ENCODE measurements around the gene NDE1.
"Not testable (repeated sequence)": the region's sequence is repeated elsewhere in the genome, so short reads cannot be mapped to it uniquely, and the experiment has no call there.

Gene NDE1

DNA sequence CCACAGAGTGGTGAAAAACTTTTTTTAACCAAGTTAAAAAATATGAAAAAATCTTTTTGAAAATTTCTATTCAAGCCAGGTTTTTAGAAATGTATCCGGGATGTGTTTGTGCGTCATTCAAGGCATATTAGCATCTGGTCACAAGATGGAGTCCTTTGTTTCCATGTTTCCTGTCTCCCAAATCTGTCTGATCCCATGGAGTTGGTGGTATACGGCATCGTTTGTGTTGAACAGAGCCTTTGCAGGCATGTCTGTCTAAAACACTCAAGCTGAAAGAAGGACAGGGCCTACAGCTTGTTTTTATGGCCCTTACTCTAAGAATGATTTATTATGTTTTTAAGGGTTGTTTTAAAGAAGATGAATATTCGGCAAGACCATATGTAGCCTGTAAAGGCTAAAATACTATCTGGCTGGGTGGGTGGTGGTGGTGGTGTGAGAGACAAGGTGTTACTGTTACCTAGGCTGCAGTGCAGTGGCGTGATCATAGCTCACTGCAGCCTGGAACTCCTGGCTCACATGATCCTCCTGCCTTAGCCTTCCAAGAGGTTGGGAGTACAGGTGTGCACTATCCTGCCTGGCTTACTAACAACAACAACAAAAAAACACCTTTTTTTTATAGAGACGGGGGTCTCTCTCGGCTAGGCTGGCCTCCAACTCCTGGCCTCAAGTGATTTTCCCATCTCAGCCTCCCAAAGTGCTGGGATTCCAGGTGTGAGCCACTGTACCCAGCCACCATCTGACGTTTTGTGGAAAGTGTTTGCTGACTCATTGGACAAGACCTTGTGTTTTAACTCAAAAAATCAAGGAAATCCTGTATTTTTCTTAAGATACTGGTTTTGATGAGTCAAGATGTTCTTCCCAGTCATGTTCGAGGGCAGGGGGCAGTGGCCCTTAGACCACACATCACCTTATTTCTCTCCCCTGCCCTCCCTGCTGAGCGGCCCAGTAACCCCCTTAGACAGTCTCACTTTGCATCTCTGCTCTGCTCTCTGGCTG is 52.2 kb downstream of the NDE1 start:
- no peak for DNase-seq

DNA sequence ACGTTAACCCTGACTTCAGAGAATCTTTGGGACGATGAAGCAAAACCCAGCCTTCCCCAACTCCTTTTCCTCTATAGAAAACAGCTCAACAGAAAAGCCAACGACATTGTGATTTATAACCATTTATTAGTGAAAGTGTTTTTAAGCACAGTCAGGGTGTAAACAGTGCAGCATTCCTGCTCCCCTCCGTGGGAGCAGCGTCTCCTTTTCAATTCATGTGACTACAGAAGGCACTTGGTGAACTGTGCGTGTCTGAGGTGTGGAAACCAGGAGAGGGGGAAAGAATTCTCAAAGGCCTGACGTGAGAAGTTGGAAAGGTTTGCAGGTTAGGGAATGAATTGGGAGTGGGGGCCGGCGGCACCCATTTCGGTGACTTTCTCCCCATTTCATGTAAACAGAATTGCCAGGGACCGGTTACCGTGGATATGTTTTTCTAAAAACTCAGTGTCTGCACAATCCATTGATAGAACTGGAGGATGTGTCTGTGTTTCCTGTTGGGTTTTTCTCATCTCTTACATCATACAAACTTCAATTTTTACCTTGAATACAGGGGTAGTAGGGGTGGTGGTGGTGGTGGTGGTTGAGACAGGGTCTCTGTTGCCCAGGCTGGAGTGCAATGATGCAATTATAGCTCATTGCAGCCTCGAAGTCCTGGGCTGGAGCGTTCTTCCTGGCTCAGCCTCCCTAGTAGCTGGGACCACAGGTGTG is 53.1 kb downstream of the NDE1 start:
- no peak for DNase-seq

DNA sequence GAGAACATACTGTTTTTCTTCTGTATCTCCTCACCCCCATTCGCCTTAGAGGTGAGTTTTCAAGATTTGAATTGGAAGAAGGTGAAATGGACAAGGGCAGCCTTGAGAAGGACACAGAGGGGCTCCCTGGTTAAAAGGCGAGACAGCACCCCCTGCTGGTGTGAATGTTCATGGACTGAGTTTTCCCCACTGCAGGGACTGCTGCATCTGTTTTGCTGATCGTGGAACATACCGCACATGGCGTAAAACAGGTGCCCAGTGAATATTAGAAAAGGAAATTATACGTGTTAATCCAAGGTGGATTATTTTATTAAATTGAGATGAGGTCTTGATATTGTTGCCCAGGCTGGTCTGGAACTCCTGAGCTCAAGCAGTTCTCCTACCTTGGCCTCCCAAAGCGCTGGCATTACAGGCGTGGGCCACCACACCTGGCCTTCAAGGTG is 54.5 kb downstream of the NDE1 start:
- DNase-seq = peak; percentile 69

DNA sequence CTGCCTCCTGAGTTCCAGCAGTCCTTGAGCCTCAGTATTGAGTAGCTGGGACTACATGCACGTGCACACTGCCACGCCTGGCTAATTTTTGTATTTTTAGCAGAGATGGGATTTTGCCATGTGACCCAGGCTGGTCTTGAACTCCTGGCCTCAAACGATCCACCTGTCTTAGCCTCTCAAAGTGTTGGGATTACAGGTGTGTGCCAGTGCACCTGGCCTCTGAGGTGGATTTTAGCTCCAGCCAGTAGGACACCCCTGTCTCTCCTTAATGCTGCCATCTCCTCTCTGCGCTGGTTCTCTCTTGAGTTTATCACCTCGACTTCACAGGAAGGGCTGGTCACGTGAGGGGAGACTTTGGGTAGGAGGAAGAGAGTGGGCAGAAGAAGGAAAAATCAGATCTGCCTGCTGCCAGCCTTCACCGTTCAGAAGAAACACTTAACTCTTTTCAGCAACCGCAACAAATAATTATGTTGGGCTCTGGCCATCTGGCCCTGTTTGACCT is 55.1 kb downstream of the NDE1 start:
- DNase-seq = no peak

DNA sequence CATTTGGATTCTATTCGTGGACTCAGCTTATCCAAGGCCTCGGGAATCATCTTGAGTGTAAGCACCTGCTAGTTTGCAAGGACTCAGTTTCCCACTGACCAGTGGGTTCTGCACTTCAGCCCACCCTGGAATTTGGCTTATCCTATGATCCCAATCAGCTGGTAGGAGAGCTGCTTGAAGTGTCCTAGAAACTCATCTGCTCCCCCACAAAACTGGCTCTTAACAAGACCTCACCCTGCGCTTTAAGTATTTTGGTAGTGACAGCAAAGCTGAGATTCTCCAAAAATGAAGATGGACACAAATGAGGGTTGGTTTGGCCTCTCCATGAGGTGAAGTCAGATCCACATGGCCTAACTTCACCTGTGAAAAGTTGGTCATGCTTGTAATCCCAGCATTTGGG is 57.3 kb downstream of the NDE1 start:
- no peak for DNase-seq

DNA sequence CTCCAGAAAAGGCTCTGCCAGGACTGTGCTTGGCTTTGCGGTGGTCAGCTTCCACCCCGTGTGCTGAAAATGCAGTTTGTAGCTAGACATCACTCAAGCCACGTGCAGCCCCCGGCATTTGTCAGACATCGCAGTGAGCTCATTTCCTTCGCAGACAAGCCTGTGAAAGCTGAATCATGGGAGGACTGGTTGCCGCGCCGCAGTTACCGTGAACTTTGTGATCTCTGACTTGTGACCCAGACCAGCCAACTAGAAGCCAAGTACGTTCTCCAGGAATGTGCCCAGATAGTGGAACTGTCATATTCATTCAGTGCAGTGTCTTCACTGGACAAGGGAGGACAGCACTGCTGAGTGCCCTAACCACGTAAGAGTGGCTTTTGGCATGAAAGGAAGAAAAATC is 58.1 kb downstream of the NDE1 start:
- no peak for DNase-seq

DNA sequence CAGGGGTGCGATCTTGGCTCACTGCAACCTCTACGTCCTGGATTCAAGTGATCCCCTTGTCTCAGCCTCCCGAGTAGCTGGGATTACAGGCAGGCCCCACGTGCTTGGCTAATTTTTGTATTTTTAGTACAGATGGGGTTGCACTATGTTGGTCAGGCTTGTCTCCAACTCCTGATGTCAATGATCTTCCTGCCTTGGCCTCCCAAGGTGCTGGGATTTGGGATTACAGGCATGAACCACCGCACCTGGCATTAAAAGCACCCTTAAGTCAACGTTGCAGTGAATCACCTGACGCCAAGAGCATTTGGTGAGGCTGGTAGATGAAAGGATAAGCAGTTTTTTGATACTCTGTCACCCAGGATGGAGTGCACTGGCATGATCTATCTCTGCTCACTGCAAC is 59.0 kb downstream of the NDE1 start:
- DNase-seq = no peak

DNA sequence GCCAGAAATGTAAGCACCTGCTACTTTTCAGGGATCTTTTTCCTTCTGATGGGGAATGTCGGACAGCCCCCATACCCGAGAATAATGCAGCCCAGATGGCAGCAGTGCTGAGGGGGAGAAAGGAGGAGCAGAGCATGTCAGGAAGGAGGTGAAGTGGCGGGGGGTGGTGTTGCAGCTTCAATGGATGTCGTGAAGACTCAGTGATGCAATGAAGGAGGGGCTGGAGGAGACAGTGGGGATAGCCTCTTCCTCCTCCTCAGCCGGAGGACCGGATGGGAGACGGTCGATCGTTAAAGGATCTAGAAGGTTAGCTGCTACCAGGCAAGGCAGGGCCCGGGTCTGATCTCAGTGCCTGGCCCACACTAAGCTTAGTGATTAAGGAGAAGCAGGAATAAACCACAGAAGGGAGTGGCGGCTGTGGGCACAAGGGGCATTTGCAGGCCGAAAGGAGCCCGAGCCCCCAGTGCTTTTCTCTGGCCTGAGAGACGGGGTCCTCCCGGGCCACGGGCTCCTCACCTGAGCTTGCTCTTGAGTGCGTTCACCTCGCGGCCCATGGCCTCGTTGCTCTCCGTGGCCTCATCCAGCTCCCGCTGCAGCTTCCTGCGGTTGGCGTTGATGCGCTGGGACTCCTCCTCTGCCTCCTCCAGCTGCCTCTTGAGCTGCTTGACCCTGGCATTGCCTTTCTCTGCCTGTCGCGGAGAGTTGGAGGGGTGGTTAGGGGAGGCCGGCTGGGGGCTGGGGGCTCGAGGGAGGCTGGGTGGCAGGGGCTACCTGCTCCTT is 64.5 kb downstream of the NDE1 start:
- DNase-seq = no peak

DNA sequence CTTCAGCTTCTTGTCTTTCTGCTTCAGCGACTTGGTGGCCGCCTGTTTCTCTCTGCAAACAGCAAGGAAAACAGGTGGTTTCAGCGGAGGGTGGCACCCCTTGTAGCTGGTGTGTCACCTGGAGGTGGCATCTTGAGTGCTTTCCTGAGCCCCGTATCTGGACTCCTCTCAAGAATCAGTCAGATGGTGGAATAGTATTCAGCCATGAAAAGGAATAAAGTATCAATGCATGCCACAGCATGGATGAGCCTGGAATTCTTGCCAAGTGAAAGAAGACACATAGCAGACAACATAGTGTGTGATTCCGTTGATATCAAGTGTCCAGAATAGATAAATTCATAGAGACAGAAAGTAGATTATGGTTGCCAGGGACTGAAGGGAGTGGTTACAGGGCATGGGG is 65.2 kb downstream of the NDE1 start:
- no peak for DNase-seq

DNA sequence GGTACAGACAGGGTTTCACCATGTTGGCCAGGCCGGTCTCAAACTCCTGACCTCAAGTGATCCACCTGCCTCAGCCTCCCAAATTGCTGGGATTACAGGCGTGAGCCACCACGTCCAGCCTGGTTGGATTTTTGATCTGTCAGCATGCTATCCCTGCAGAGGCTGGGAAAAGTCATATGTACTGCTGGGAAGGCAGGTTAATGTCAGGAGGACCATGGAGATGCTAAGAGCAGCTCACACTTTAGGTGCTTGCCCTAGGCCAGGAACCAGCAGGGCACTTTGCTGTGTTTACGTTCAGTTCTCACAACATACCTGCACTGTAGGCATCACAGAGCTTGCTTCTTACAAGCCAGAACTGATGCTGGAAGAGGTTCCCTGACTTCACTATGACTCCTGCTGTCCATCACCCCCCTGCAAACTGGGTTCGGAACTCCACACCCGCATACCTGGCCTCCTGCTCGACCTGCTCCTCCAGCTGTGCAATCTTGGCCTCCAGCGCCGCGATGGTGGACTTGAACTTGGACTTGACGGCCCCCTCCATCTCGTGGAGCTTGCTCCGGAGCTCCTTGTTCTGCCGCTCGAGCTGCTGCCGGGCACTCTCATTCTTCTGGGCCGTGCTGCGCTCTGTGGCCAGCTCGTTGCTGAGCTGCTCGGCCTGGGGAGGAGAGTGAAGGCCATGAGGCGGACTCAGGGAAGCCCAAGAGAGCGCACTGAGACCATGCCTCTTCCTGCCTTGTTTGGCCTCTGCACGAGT is 66.8 kb downstream of the NDE1 start:
- DNase-seq = no peak

DNA sequence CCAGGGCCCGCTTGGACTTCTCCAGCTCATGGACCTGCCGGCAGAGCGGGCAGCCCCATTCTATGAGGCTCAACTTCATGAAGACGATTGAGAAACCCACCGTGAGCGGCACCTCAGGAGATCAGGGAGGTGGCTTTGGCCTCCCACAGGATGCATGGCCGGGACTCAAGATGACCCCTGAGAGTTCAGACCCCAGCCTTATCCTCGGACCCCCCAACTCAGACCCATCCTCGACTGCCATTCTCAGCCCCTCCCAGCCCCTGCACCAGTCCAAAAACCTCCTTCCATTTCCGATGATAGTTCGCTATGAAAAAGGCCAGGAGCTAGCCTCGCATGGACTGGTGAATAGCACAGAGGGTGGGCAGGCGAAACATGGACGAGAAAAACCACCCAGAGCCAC is 71.0 kb downstream of the NDE1 start:
- DNase-seq = no peak

DNA sequence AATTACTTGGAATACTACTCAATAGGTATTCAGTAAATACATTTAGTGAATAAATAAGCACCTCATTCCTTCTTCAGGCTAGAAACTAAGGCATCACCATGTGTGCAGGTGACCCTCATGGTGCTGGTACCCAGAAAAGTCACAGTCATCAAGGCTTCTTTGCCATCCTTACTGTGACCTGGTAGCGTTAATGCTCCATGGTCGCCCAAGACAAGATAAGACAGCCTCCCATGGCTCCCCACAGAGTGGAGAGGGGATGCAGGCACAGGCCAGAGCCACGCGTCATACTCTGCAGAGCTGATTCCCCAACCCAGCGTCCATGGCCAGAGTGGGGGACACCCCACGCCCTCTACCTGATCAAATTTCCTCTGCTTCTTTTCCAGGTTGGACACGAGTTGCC is 73.8 kb downstream of the NDE1 start:
- no peak for DNase-seq

DNA sequence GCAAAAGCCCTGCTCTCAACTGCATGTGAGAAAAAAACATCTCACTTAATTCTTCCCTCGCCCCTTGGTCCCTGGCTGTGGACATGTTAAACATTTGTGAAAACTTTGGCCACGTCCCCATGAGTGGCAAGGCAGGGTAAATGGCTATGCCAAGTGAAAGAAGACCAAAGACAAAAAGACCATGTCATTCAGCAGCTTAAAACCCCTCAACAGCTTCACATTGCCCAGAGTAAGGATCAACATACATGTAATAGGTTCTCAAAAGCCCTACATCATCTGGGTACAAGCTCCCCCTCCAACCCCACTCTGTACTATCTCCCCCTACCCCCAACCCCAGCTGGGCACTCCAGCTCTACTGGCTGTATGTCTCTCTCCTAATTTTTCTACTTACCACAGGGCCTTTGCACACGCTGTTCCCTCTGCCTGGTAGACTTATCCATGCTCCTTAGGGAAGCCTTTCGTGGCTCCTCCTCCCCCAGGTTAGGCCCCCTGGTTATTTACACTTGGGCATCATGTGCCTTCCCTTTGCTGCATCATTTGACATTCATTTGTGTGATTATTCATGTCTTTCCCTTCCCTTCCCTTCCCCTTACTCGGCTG is 75.7 kb downstream of the NDE1 start:
- DNase-seq = no peak

DNA sequence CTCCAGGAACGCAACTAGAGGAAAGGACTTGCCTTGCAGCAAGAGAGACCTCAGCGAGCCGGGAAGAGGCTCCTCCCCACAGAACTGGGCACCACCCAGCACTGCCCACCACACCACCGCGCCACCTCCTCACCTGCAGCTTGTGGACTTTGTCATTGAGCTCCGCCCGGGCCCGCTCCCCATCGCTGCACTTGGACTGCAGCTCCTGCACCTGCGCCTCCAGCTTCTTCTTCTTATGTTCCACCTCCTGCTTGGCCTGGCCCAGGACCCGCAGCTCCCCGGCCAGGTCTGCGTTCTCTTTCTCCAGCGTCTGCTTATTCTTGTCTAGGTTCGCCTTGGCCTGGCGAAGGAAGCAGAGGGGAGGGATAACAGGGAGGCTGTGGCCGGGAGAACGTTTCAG is 76.7 kb downstream of the NDE1 start:
- DNase-seq = no peak

DNA sequence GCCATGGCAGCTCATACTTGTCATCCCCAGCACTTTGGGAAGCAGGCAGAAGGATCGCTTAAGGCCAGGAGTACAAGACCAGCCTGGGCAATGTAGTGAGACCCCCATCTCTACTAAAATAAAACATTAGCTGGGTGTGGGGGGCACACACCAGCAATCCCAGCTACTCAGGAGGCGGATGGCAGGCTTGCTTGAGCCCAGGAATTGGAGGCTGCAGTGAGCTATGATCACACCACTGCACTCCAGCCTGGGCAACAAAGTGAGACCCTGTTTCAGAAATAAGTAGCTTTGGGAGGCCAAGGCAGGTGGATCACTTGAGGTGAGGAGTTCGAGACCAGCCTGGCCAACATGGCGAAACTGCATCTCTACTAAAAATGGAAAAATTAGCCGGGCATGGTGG is 77.7 kb downstream of the NDE1 start:
- not testable (repeated sequence) for DNase-seq

DNA sequence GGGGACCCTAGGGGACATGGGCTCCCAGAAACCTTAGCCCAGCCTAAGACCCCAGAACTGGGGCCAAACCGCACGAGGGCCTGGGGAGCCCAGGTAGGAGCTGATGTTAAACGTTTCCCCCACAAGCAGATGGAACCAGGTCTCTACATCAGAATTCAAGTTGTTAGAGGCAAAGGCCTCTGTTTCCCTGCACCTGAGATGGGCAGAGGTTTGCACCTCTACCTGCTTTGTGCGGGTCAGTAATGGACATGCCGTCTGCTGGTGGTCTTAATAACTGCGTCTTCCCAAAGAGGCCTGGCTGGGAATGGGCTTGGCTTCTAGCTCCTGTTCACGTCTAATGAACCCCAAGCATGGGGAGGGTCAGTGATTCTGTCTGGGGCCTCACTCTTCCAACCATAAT is 79.1 kb downstream of the NDE1 start:
- no peak for DNase-seq

DNA sequence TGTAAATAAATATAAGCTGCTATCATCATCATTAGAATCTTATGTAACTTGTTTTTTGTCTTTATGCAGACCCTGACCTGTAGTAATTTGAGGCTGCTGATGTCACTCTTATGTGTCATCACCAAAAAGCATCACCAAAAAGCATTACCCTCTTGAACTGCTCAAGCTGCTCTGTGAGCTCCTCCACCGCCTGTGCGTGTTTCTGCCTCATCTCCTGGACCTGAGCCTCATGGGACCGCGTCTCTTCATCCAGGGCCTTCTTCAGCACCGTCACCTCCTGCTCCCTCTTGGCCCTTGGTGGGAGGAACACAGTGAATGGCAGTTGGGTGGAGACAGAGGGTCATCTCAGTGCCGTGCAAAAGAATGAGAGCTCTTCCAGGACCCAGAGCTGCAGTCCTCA is 82.4 kb downstream of the NDE1 start:
- DNase-seq = no peak

DNA sequence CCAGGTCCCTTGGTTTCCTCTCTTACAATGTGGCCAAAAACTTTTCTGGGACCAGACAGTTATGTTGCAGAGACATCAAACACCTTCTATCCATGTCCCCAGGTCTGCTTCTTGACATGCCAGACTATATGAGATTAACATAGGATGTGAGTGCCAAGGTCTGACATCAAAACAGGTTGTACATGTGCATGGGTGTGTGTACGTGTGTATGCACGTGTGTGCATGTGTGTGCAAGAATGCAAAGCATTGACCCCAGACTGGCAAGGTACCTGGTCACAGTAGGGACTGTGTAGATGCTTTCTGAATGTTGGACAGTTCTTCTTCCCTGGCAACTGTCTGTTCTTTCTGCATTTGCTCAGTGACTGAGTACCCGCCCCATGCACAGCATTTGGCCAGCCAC is 85.6 kb downstream of the NDE1 start:
- no peak for DNase-seq

DNA sequence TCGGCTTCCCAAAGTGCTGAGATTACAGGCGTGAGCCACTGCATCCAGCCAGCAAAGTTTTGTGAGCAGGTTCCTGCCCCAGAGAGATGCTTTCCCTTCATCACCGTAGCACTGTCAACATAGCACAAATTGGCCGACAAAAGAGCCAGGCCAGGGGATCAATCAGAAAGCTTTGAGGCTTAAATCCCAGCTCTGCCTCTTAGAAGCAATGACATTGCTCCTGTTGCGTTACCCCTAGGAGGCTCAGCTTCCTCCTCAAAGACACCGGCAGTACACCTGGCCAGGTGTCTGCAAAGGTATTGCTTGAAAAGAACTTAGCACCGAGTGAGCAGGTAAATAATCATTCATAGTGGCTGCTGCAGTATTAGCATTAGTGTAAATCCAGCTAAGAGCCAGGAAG is 86.5 kb downstream of the NDE1 start:
- no peak for DNase-seq

DNA sequence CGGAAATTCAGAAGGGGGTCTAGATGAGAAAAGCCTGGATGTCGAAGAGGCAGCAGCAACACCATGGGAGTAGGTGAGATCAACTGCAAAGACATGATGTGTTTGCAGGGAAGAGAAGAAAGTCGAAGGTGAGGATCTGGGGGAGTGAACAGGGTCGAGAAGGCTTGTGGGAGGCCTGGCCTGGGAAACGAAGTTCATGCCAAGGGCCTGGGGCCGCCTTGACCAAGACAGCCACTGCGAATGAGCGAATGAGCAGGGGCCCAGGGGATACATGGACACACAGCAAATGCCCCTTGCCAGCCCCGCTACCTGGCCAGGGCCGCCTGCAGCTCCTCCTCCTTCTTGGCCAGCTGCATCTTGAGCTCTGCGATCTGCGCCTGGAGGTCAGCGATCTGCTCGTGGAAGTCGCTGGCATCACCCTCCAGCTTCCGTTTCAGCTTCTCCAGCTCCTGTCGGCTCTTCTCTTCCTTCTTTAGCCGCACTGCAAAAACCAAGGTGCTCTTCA is 87.1 kb downstream of the NDE1 start:
- no peak for DNase-seq

DNA sequence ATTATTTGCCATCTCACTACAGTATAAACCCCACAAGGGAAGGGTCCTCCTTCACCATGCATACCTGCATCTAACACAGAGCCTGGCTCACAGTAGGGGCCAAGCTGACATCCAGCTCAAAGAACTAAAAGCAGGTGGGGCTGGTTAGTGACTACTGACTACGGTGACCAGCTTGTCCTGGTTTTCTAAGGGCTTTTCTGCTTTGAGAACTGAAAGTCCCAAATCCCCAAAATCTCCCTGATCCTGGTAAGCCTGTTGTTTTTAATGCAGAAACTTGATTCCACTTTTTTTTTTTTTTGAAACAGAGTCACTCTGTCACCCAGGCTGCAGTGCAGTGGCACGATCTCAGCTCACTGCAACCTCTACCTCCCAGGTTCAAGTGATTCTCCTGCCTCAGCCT is 89.4 kb downstream of the NDE1 start:
- DNase-seq = no peak

DNA sequence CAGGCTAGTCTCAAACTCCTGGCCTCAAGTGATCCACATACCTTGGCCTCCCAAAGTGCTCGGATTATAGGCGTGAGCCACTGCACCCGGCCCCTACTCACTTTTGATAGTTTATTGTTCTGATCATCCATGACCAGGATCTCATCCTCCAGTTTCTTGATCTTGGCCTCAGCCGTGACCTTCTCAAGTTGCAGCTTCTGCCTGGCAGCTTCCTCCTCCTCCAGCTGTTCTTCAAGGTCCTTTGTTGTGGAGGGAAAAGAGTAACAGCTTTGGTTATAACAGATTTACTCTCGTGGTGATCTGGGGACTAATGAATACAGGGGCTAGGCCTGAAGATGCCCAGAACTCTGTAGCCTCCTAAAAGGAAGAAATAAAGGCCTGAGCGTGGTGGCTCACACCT is 89.9 kb downstream of the NDE1 start:
- no peak for DNase-seq

Data from stimulated activated CD4-positive, alpha-beta T cell treated with anti-CD3 and anti-CD28 coated beads, Interleukin-1b, Interleukin-23, amount 100 ng/mL, for 48 hours (primary cell).